HG02759 (cell line): ENCODE measurements around the gene MPP3.
"Not testable (repeated sequence)": the region's sequence is repeated elsewhere in the genome, so short reads cannot be mapped to it uniquely, and the experiment has no call there.

Experiments
- ATAC-seq: cut with Tn5 transposase; IDR thresholded peaks from one replicate; pipeline ENCODE4 v1.9.1; 2021; ENCODE audit warnings: mild to moderate bottlenecking, moderate library complexity; ENCODE audit not compliant: unreplicated experiment

Gene MPP3

DNA sequence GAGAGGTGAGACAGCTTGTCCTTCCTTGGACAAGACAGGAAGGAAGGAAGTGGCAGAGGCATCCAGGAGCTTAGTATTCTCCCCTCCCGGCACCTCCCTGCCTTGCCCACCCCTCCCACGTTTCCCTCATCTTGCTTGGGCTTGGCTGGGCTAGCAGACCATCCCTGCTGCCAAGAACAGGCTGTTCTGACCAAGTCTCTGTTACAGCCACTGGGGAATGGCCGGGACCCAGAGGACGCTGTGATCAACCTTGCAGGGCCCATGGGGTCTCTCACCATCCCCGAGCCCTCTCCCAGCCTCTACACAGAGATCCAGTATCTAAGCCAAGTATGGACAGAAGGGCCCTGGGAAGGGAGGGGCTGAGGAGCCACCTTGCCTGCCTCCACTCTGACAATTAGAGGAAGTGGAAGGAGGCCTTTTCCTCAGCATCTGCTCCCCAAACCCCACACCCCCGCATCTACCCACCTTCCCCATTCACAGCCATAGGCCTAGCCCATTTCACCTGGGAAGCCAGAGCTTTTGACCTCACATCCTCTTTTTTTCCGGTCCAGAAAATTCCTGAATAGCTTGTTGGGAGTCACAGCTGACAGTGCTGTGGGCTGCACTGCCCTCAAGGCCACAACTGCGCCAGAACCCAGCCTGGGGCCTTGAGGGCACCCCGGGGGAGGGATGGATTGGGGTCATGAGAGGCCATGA is 28.1 kb upstream of the MPP3 start:
- no peak for ATAC-seq

DNA sequence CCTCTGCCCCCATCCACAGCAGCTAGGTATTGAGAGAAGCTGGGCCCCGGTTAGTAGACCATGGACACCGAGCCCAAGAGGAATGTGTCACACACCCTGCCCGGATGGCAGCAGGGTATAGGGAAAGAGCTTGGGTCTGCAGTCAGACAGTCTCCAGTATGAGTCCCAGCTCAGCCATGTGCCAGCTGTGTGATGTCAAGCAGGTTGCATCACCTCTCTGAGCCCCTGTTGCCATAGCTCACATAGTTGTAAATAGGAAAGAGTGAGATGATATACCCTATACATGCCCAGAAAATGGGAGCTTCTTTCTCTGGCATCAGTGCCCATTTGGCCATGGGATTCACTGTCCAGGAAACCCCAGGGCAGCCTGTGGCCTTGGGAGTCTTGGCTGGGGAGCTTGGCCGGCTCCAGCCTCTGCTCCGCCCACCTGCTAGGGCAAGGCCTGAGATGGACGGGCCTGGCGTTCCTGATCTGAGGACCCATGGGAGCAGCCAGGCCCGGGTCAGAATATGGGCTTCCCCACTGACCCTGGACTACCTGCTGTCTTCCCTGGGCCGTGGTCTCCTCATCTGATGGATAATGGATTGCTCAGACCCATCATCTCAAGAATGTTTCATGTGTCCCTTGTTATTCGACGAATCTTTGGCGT is 27.3 kb upstream of the MPP3 start:
- no peak for ATAC-seq

DNA sequence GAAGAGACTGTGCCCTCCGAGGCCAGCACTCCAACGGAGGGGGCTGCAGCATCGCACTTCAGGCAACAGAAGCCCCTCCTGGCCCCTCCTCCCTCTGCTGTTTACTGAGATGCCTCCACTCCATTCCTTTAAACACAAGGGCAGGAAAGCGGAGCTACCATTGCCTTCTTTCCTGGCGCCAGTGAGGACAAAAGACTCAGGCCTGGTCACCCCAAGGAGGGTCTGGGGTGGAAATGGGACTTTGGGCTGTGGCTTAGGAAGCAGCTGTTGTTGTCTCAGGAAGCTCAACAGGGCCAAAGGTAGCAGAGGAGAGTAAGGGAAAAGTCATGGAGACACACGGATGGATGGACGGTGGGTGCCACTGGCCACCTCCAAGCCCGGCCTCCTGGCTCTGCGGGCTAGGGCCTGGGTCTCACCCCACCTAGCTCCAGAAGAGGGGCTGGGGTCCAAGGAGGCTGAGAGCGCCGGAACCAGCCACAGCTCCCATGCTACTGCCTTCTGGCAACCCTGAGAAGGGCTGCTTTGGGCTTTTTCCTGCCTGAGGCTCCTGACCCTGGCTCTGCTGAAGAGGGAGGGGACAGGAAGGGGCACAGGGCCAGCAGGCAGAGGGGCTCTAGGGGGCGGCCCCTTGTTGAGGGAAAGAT is 25.1 kb upstream of the MPP3 start:
- ATAC-seq, result no peak

DNA sequence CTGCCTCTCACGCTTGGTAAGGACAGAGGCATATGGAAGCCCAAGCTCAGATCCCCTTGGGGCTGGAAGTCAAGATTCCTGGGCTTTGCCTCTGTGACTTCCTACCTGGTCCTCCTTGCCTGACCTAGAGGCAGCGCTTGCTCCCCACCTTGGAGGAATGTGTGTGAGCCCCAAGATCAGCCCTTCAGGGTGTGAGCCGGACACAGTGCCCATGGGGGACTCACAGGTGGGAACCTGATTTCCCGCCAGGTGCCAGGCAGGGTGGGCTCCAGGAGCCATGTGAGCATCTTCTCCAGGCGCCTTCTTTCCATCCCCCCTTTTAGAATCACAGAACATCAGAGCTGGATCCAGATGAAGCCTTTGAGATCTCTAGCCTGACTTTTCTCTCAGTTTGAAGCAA is 24.2 kb upstream of the MPP3 start:
- ATAC-seq, result no peak

DNA sequence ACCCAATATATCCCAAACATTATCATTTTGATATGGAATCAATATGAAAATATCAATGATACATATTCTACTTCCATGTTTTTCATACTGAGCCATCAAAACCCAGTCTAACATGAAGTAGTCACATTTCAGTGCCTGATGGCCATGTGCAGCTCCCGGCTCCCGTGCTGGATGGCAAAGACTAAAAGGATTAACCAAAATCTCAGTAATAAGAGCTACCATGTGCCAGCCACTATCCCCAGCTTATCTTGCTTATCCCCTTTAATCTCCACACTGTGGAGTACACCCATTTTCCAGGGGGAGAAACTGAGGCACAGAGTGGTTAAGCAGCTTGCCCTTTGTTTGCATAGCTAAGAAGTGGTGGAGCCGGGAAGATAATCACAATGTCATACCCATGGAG is 23.2 kb upstream of the MPP3 start:
- ATAC-seq, result no peak

DNA sequence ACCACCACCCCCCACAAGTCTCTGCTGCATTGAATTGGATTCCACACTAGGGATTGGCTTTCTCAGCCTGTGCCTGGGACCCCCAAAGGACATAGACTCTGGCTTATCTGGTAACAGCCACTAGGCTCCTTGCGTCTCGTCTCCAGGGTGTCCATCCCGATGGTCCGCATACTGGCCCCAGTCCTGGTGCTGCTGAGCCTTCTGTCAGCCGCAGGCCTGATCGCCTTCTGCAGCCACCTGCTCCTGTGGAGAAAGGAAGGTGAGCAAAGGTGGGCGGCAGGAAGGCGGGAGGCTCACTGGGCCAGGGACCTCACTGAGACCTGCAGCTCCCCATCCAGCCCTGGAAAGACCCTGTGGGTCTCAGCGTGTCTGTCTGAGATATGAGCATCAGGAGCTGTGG is 22.1 kb upstream of the MPP3 start:
- ATAC-seq, result no peak

DNA sequence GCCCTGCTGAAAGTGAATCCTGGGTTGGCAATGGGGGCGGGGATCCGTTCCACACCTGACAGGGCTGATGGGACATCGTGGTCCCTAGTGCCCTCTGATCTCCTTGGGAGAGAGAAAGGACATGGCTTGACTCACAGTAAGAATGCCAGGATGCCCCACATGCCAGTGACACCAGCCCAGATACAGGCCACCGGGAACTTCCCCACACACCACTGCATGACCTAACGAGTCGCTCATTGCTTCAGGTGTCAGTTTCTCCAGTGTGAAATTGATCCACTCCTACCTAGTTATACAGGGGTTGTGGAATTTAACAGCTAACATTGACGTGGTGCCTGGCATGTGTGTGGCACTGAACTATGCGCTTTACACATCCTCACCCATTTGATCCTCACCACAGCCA is 21.6 kb upstream of the MPP3 start:
- ATAC-seq, result no peak

DNA sequence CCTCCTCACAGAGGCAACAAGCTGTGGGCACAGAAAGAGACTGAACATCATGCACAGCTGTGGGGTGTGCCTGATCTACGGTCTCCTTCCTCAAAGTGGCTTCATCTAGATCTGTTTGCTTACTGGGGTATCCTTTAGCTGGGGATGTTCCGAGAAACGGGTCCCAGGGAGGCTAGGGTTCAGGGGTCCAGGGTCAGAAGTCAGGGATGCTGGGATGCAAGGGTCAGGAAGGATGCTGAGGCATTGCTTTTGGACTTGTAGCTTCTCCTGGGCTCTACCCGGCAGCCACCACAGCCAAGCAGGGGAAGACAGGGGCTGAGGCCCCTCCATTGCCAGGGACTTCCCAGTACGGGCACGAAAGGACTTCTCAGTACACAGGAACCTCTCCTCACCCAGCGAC is 20.6 kb upstream of the MPP3 start:
- no peak for ATAC-seq

DNA sequence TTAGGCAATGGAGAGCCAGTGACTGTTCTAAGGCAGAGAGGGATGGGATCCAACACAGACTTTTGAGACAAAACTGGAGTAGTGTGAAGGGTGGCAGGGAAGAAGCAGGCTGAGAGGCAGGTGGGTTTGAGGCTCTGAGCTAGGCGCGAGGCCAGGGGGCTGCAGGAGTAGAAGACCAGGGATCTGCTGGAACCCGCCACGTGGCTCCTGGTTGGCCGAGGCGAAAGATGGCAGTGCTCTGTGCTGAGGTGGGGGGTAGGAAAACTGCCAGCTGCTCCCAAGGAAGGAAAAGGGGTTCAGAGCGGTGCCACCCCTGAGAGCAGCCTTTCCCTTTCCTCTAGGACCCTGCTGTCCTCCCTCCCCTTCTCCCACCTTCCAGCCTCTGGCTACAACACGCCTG is 19.6 kb upstream of the MPP3 start:
- ATAC-seq, result no peak

DNA sequence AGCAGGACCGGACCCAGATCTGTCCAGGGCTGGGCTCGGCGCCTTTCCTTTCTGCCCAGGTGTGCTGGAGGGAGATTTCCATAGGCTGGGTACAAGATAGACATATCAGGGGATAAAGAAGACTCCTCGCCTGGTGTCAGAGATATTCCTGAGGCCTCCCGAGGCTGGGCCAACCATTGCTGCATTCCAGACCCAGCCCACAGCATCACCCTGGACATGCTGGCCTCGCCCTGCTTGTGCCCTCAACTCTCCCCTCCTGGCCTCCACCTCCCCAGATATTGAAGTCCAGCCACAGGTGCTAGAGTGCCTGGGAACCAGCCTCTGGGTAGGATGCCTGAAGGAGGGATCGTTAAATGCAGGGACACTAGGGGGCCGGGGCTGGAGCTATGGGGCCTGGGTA is 16.2 kb upstream of the MPP3 start:
- ATAC-seq, result no peak

DNA sequence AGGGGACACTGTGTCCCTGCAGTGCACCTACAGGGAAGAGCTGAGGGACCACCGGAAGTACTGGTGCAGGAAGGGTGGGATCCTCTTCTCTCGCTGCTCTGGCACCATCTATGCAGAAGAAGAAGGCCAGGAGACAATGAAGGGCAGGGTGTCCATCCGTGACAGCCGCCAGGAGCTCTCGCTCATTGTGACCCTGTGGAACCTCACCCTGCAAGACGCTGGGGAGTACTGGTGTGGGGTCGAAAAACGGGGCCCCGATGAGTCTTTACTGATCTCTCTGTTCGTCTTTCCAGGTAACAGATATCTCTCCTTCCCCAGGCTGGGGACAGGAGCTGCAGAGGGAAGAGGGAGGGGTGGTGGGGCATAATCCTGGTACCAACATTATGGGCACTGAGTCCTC is 15.7 kb upstream of the MPP3 start:
- ATAC-seq, result no peak

DNA sequence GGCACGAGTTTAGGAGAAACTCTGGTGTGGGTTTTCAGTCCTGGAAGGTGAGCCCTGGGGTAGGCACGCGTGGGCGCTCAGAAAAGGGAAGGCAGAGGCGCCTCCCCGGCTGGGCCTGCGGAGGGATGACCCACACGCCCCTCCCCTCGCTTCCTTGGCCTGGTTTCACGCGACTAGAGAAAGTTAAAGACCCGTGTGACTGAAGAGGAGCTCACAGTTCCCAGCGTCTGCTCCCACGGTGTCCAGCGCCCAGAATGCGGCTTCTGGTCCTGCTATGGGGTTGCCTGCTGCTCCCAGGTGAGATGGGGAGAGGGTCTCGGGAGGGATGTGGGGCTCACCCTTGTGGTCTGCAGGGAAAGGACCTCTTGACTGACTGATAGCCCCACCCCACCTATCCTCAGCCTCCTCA is 14.0 kb upstream of the MPP3 start, which contains the start of gene CD300LG:
Gene CD300LG, plus strand, starts transcription at position 214 of the 409 bp plus-strand sequence. Its CDS starts 41 bp downstream, at position 255.
- ATAC-seq, result no peak

DNA sequence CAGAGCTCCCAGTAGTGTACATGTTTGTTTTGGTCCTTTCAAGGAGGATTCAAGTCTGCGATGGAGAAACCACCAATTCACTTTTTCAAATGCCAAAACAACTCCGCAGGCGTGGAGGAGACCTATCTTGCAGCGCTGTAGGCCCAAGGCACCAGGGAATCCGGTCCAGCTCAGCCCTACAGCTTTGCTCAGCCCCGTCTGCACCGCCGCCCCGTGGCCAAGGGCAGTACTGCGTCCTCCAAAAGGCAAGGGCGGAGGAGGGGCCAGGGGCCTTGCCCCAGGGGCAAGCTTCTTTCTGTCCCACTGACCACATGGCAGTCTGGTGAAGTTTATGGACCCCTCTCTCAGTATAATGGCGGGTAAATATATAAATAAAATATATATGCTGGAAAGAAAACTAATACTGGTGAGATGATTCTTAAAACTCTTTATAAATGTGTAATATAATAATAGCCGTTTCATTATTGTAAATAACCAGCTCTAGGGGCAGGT is 13.3 kb upstream of the MPP3 start:
- ATAC-seq, result no peak

DNA sequence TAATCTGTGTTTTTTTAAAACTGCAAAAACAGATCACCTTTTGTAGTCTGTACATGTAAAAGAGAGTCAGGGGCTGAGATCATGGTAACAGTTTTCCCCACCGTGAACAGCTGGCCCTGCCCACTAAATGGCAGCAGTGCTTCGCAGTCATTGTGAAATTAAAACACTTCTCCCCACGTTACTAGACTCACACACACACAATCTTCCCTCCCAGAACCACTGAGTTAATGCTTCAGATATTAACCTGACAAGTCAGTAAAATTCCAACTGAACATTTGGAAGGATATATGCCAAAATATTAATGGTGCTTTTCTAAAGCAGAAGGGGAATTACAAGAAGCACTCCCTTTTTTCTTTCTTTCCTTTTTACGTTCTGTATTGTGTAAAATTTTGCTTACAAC is 12.8 kb upstream of the MPP3 start:
- no peak for ATAC-seq

DNA sequence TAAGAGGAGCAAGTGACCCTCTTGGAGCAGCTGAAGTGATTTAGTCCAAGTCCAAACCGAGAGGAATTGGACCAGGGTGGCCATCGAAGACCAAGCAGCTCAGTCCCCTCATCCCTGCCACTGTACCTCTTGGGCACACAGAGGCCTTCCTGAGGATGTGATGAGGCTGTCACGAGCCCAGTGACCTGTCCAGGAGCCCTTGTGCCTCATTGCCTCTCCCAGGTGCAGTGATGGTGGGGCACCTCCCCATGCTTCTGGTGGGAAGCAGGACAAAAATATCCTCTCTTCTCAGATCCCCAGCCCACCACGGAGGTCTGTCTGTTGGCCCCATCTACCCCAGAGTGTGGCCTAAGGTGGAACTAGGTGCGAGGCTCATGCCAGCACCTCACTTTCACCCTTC is 11.3 kb upstream of the MPP3 start:
- no peak for ATAC-seq

DNA sequence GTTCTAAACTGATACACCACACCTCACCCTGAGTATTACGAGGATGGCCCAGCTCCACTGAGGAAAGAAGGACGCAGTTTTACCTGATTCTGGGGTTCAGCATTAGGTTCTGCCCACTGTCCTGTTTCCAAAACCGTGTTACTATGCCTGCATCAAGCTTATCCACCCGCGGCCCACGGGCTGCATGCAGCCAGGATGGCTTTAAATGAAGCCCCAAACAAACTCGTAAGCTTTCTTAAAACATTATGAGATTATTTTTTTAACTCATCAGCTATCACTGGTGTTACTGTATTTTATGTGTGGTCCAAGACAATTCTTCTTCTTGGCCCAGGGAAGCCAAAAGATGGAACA is 10.0 kb upstream of the MPP3 start:
- no peak for ATAC-seq

DNA sequence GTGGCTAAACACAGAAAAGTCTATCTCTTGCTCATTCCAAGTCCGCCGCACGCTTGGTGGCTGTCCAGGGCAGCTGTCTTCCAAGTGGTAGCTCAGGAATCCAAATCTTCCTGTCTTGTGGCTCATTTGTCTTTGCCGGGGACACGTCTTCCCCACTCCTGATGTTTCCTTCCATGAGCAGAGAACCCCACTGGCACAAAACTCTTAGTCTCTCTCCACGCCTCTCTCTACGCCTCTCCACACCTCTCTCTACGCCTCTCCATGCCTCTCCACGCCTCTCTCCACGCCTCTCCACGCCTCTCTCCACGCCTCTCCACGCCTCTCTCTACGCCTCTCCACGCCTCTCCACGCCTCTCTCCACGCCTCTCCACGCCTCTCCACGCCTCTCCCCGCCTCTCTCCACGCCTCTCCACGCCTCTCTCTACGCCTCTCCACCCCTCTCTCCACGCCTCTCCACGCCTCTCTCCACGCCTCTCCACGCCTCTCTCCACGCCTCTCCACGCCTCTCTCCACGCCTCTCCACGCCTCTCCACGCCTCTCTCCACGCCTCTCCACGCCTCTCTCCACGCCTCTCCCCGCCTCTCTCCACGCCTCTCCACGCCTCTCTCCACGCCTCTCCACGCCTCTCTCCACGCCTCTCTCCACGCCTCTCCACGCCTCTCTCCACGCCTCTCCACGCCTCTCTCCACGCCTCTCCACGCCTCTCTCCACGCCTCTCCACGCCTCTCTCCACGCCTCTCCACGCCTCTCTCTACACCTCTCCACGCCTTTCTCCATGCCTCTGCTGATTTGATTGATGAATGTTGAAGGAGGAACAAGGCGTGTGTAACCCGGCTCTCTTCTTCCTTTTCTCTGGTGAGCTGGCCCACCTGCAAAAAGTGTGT is 9.4 kb upstream of the MPP3 start:
- not testable (repeated sequence) for ATAC-seq

DNA sequence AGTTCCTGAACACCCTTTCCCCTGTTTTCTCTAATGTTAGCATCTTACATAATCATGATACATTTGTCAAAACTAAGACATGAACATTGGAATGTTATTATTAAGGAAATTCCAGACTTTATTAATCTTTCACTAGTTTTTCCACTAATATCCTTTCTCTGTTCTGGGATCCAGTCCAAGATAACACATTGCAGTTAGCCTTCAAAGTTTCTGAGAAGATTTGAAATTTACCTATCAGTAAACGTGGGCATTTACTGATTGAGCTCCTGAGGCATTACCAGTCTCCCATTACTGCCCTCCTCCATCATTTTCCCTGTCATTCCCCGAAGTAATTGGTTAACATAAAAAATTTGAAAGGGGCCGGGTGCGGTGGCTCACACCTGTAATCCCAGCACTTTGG is 8.3 kb upstream of the MPP3 start:
- no peak for ATAC-seq

DNA sequence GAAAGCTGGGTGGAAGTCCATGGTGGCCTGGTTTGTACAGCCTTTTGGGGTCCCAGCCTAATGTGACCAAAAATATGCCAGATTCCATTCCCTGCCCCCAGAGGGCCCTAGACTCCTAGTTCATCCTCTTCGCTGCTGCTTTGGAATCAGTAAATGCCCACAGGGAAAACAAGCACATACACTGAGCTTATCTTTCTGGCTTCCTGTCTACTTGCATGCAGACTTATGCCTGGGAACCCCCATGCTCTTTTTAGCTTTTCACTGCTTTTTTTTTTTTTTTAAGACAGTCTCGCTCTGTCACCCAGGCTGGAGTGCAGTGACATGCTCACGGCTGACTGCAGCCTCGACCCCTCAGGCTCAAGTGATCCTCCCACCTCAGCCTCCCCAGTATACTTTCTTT is 7.9 kb upstream of the MPP3 start:
- ATAC-seq, result no peak

DNA sequence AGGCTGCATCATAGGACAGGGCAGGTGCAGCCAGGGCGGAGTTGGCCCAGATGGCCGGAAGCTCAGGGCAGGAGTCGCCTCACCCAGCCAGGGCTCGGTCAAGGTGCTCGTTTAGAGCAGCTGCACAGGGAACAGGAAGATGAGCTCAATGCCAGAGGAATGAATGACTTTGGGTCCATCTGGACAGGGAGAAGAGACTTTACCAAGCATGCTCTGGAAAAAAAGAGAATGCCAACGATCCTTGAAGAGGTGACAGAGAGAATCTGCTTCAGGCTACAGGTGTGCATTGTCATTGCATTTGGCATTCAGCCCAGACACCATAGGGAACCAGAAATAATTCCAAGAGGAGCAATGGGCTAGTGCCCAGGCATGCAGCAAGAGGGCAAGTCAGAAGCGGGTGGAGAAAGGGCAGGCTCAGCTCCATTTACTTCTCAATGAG is 6.7 kb upstream of the MPP3 start:
- ATAC-seq, result no peak

DNA sequence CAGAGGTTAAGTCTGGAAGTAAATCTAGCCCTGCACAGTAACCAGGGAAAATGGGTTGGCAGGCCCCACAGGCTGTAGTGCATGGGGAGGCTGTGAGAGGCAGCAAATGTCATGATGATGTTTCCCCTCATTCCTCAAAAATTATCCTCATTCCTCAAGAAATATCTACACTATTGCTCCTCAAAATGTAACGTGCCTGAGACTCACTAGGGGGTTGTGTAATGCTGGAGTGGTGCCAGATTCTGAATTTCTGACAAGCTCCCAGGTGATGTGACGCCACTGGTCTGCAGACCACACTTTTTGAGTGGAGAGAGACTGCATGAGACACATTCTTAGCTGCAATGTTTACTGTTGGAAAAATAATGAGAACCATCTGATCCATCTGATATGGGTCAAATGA is 1.2 kb upstream of the MPP3 start:
- ATAC-seq, result no peak
